ENCODE results near the gene KDM4D. TPM values are rescaled to one million over a fixed set of nuclear protein-coding genes. Genes with fewer than 3 reads are reported as not detected.
"Not testable (repeated sequence)": the region's sequence is repeated elsewhere in the genome, so short reads cannot be mapped to it uniquely, and the experiment has no call there.

KDM4D gene
- polyA plus RNA-seq, 1 experiment, result 1.1 TPM

GRCh38 chr11:95003716-95004115, 30.2 kb downstream of the KDM4D start:
- POLR2A ChIA-PET, result no interaction called here
- no peak for DNase-seq (ENCODE audit: low read depth)
- no peak for TF ChIP-seq CTCF (IDR thresholded peaks at IDR 0.05; ENCODE audit: insufficient read depth, low read depth, low read length)
- H3K36me3 ChIP-seq (ENCODE audit: control insufficient read depth, insufficient read depth, low read length), result no peaks in the 10 kb centered on the region
- no peaks in the 10 kb centered on the region for H3K27me3 ChIP-seq (ENCODE audit: control insufficient read depth, insufficient read depth, low read length)
- no peak overlapping the region for H3K4me3 ChIP-seq (ENCODE audit: low read depth, low read length)
- CTCF ChIA-PET, result no interaction called here

- Histone ChIP-seq H3K4me3 (ENCODE audit: low read depth, low read length) (no peak overlapping the region), H3K27me3 (ENCODE audit: control insufficient read depth, insufficient read depth, low read length) (no peaks in the 10 kb centered on the region), H3K36me3 (ENCODE audit: control insufficient read depth, insufficient read depth, low read length) (no peaks in the 10 kb centered on the region)
- POLR2A ChIA-PET, result no interaction called here
- CTCF ChIA-PET, result no interaction called here
- TF ChIP-seq CTCF (IDR thresholded peaks at IDR 0.05; ENCODE audit: insufficient read depth, low read depth, low read length), result no peak
- DNase-seq (ENCODE audit: low read depth), result no peak
Observed at GRCh38 chr11:95005642-95006041, 32.1 kb downstream of the KDM4D start.

GRCh38 chr11:95011376-95011775, 37.9 kb downstream of the KDM4D start:
- H3K27me3 ChIP-seq (ENCODE audit: control insufficient read depth, insufficient read depth, low read length), result no peaks in the 10 kb centered on the region
- H3K36me3 ChIP-seq (ENCODE audit: control insufficient read depth, insufficient read depth, low read length), result no peaks in the 10 kb centered on the region
- no peak for DNase-seq (ENCODE audit: low read depth)
- no peak overlapping the region for H3K4me3 ChIP-seq (ENCODE audit: low read depth, low read length)
- TF ChIP-seq CTCF (IDR thresholded peaks at IDR 0.05; ENCODE audit: insufficient read depth, low read depth, low read length), result no peak
- ChIA-PET CTCF (no interaction called here), POLR2A (no interaction called here)

GRCh38 chr11:95014184-95014821, 40.8 kb downstream of the KDM4D start:
- ChIA-PET CTCF (no interaction called here), POLR2A (no interaction called here)
- Histone ChIP-seq H3K36me3 (ENCODE audit: control insufficient read depth, insufficient read depth, low read length) (no peaks in the 10 kb centered on the region), H3K27me3 (ENCODE audit: control insufficient read depth, insufficient read depth, low read length) (no peaks in the 10 kb centered on the region), H3K4me3 (ENCODE audit: low read depth, low read length) (no peak overlapping the region)
- TF ChIP-seq CTCF (IDR thresholded peaks at IDR 0.05; ENCODE audit: insufficient read depth, low read depth, low read length), result no peak
- no peak for DNase-seq (ENCODE audit: low read depth)

- Histone ChIP-seq H3K27me3 (ENCODE audit: control insufficient read depth, insufficient read depth, low read length) (no peaks in the 10 kb centered on the region), H3K36me3 (ENCODE audit: control insufficient read depth, insufficient read depth, low read length) (no peaks in the 10 kb centered on the region), H3K4me3 (ENCODE audit: low read depth, low read length) (no peak overlapping the region)
- ChIA-PET POLR2A (no interaction called here), CTCF (interaction anchor here (1.0 kb wide), 1 partner anchor 40 kb away, joined by 4 read pairs; no protein-coding TSS in a partner anchor)
- TF ChIP-seq CTCF (IDR thresholded peaks at IDR 0.05; ENCODE audit: insufficient read depth, low read depth, low read length), result no peak
- DNase-seq (ENCODE audit: low read depth), result no peak
Observed at GRCh38 chr11:95016139-95016538, 42.6 kb downstream of the KDM4D start.

- H3K27me3 ChIP-seq (ENCODE audit: control insufficient read depth, insufficient read depth, low read length); CTCF ChIA-PET; DNase-seq (ENCODE audit: low read depth); H3K36me3 ChIP-seq (ENCODE audit: control insufficient read depth, insufficient read depth, low read length); POLR2A ChIA-PET; H3K4me3 ChIP-seq (ENCODE audit: low read depth, low read length): not testable (repeated sequence)
Observed at GRCh38 chr11:95021468-95021867, 48.0 kb downstream of the KDM4D start.
